Muscle of leg (tissue), 11 donors: Measurements from ENCODE around the gene RPS6KA5. TPM values are rescaled to one million over a fixed set of nuclear protein-coding genes. Genes with fewer than 3 reads are reported as not detected.
"Not testable (repeated sequence)": the region's sequence is repeated elsewhere in the genome, so short reads cannot be mapped to it uniquely, and the experiment has no call there.

ENCODE experiments used
- DNase-seq: peaks from one replicate; pipeline ENCODE4 v3.0.0; 2013
- H3K27ac ChIP-seq: one replicate; pipeline ENCODE4 v1.5.1; 2013; ENCODE audit warnings: mild to moderate bottlenecking, low read length, control low read depth
- H3K27me3 ChIP-seq: one replicate; pipeline ENCODE4 v1.6.1; 2013; ENCODE audit warnings: low read length; ENCODE audit not compliant: control insufficient read depth, insufficient read depth
- H3K36me3 ChIP-seq: one replicate; pipeline ENCODE4 v1.6.1; 2013; ENCODE audit warnings: low read length; ENCODE audit not compliant: control insufficient read depth, insufficient read depth
- H3K4me1 ChIP-seq: one replicate; pipeline ENCODE4 v1.6.1; 2013; ENCODE audit warnings: low read length; ENCODE audit not compliant: control insufficient read depth, insufficient read depth
- H3K4me3 ChIP-seq: one replicate; pipeline ENCODE4 v1.5.1; 2013; ENCODE audit warnings: low read length, control low read depth
- H3K9me3 ChIP-seq: replicated peaks from 2 replicates; pipeline ENCODE4 v1.6.1; 2013; ENCODE audit warnings: low read depth, low read length; ENCODE audit not compliant: control insufficient read depth
- WGBS: methylation state at CpG from one replicate; pipeline ENCODE4 v1.1.5; 2013; ENCODE audit warnings: missing lambda C conversion rate; ENCODE audit not compliant: insufficient coverage; 5-methylcytosine and 5-hydroxymethylcytosine counted together
- polyA plus RNA-seq, 8 donors: library from polyadenylated mRNA; unstranded; fragments of 120-200 nt; gene quantifications; one replicate each; pipeline versions ENCODE4 v1.2.1 to v1.2.3, GENCODE V29; 2013; ENCODE audit warnings: inconsistent platforms in 1 of 8, low replicate concordance in 1 of 8; ENCODE audit not compliant: insufficient read length in 8 of 8, insufficient read depth in 1 of 8
- total RNA-seq: library from RNA; stranded (reverse); fragments of 120-200 nt; gene quantifications from one replicate; pipeline ENCODE4 v1.2.4, GENCODE V29; 2013

The RPS6KA5 gene
- total and polyA plus RNA-seq, 9 donors = 2.4 to 8.2 (median 6.7) TPM

GRCh38 chr14:91034379-91034778 lies 26.1 kb downstream of the RPS6KA5 start:
- not testable (repeated sequence) for H3K27ac ChIP-seq, H3K27me3 ChIP-seq, H3K4me1 ChIP-seq, H3K9me3 ChIP-seq, DNase-seq, H3K36me3 ChIP-seq, H3K4me3 ChIP-seq
- WGBS = 90% methylated on average over 1 of the region's 10 CpGs

- Histone ChIP-seq H3K4me3 (no peak overlapping the region), H3K36me3 (no peaks in the 10 kb centered on the region), H3K27ac (no peak overlapping the region), H3K9me3 (no peaks in the 10 kb centered on the region), H3K4me1 (no peaks in the 10 kb centered on the region), H3K27me3 (no peaks in the 10 kb centered on the region)
- 40% methylated on average over 1 of the region's 3 CpGs for WGBS
- DNase-seq = peak; percentile 37
These were observed 28.2 kb downstream of the RPS6KA5 start for GRCh38 chr14:91032248-91032647.

GRCh38 chr14:91031666-91032065 lies 28.8 kb downstream of the RPS6KA5 start:
- no peak overlapping the region for H3K27ac ChIP-seq
- no peaks in the 10 kb centered on the region for H3K36me3 ChIP-seq
- WGBS = no CpG with 5 or more reads among the region's 4 CpGs
- DNase-seq = no peak
- no peaks in the 10 kb centered on the region for H3K9me3 ChIP-seq
- no peaks in the 10 kb centered on the region for H3K27me3 ChIP-seq
- H3K4me3 ChIP-seq = no peak overlapping the region
- no peaks in the 10 kb centered on the region for H3K4me1 ChIP-seq

- no CpG with 5 or more reads among the region's 1 CpG for WGBS
- Histone ChIP-seq H3K4me3 (no peak overlapping the region), H3K36me3 (no peaks in the 10 kb centered on the region), H3K27me3 (no peaks in the 10 kb centered on the region), H3K27ac (no peak overlapping the region), H3K4me1 (no peaks in the 10 kb centered on the region), H3K9me3 (no peaks in the 10 kb centered on the region)
- DNase-seq = no peak
These were observed 30.8 kb downstream of the RPS6KA5 start for GRCh38 chr14:91029456-91030217.

GRCh38 chr14:91027561-91027960 lies 32.9 kb downstream of the RPS6KA5 start:
- H3K36me3 ChIP-seq = no peaks in the 10 kb centered on the region
- no peaks in the 10 kb centered on the region for H3K4me1 ChIP-seq
- no peak for DNase-seq
- H3K27ac ChIP-seq = no peak overlapping the region
- no peaks in the 10 kb centered on the region for H3K9me3 ChIP-seq
- H3K27me3 ChIP-seq = no peaks in the 10 kb centered on the region
- H3K4me3 ChIP-seq = no peak overlapping the region

- H3K27me3 ChIP-seq, H3K9me3 ChIP-seq, H3K36me3 ChIP-seq, H3K4me3 ChIP-seq, H3K4me1 ChIP-seq: not testable (repeated sequence)
- WGBS = 100% methylated on average over 2 of the region's 9 CpGs
- H3K27ac ChIP-seq = peak overlapping the region; percentile 65
- DNase-seq = peak; percentile 74
These were observed 37.8 kb downstream of the RPS6KA5 start for GRCh38 chr14:91022622-91023028.

- no peaks in the 10 kb centered on the region for H3K9me3 ChIP-seq
- DNase-seq = no peak
- no peaks in the 10 kb centered on the region for H3K36me3 ChIP-seq
- WGBS = no CpG with 5 or more reads among the region's 1 CpG
- H3K4me3 ChIP-seq = no peak overlapping the region
- H3K27me3 ChIP-seq = no peaks in the 10 kb centered on the region
- H3K27ac ChIP-seq = peak overlapping the region; percentile 65
- no peaks in the 10 kb centered on the region for H3K4me1 ChIP-seq
These were observed 38.3 kb downstream of the RPS6KA5 start for GRCh38 chr14:91021991-91022621.

- no peak overlapping the region for H3K4me3 ChIP-seq
- no peak for DNase-seq
- H3K36me3 ChIP-seq = no peaks in the 10 kb centered on the region
- WGBS = no CpG with 5 or more reads among the region's 3 CpGs
- no peaks in the 10 kb centered on the region for H3K9me3 ChIP-seq
- H3K4me1 ChIP-seq = no peaks in the 10 kb centered on the region
- no peaks in the 10 kb centered on the region for H3K27me3 ChIP-seq
- no peak overlapping the region for H3K27ac ChIP-seq
These were observed 39.3 kb downstream of the RPS6KA5 start for GRCh38 chr14:91021115-91021514.

GRCh38 chr14:91019673-91020072 lies 40.8 kb downstream of the RPS6KA5 start:
- 100% methylated on average over 1 of the region's 3 CpGs for WGBS
- no peaks in the 10 kb centered on the region for H3K27me3 ChIP-seq
- no peaks in the 10 kb centered on the region for H3K36me3 ChIP-seq
- no peak overlapping the region for H3K27ac ChIP-seq
- no peaks in the 10 kb centered on the region for H3K9me3 ChIP-seq
- no peaks in the 10 kb centered on the region for H3K4me1 ChIP-seq
- no peak for DNase-seq
- H3K4me3 ChIP-seq = no peak overlapping the region

GRCh38 chr14:91018481-91018880 lies 42.0 kb downstream of the RPS6KA5 start:
- H3K36me3 ChIP-seq = no peaks in the 10 kb centered on the region
- H3K27ac ChIP-seq = no peak overlapping the region
- no peaks in the 10 kb centered on the region for H3K4me1 ChIP-seq
- no peak overlapping the region for H3K4me3 ChIP-seq
- no peak for DNase-seq
- no peaks in the 10 kb centered on the region for H3K9me3 ChIP-seq
- H3K27me3 ChIP-seq = no peaks in the 10 kb centered on the region
- 94% methylated on average over 3 of the region's 5 CpGs for WGBS
